ENCODE data around the gene PNPLA1. TPM values are rescaled to one million over a fixed set of nuclear protein-coding genes. Genes with fewer than 3 reads are reported as not detected.
A peak's percentile ranks its signal among the peaks of the same experiment; 100 is the strongest.

The PNPLA1 gene
- total and polyA plus RNA-seq, 7 donors: 0.04 to 0.05 TPM; not detected in 5

DNA sequence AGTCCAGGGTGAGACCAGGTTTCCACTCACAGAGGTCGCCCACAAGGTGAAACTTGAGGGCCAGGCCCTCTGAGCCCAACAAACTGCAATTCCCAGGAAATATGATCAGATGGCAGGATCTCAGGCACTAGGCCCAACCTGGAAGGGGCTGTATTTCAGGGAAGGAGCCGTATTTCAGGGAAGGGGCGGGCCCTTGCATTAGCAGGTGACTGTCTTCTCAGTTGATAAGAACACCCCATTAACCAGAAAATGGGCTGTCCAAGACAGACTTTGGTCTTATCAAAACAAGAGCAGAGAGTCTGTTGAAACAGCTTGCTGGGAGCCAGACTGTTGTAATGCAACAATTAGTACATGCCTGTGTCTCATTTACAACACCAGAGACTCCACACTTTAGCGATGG lies 77.8 kb downstream of the PNPLA1 start:
- no peak overlapping the region for H3K4me3 ChIP-seq
- intact Hi-C loops (cut with DNase I): no loop called here
- ATAC-seq (no peak), DNase-seq (no peak)
- no peaks in the 10 kb centered on the region for H3K4me1 ChIP-seq
- 88 to 94% (median 92%) methylated on average over 4 of the region's 4 CpGs for WGBS, 3 donors
- H3K27me3 ChIP-seq (ENCODE audit: insufficient read depth in 3 of 3, low read length in 2 of 3): peaks cover 0 to 20% (median 0%) of the 10 kb centered on the region in 3 donors
- H3K27ac ChIP-seq: no peak overlapping the region
- TF ChIP-seq, protein P1, sequence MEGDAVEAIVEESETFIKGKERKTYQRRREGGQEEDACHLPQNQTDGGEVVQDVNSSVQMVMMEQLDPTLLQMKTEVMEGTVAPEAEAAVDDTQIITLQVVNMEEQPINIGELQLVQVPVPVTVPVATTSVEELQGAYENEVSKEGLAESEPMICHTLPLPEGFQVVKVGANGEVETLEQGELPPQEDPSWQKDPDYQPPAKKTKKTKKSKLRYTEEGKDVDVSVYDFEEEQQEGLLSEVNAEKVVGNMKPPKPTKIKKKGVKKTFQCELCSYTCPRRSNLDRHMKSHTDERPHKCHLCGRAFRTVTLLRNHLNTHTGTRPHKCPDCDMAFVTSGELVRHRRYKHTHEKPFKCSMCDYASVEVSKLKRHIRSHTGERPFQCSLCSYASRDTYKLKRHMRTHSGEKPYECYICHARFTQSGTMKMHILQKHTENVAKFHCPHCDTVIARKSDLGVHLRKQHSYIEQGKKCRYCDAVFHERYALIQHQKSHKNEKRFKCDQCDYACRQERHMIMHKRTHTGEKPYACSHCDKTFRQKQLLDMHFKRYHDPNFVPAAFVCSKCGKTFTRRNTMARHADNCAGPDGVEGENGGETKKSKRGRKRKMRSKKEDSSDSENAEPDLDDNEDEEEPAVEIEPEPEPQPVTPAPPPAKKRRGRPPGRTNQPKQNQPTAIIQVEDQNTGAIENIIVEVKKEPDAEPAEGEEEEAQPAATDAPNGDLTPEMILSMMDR (IDR thresholded peaks at IDR 0.05): no peak
- H3K9me3 ChIP-seq: no peaks in the 10 kb centered on the region
- no peaks in the 10 kb centered on the region for H3K36me3 ChIP-seq (ENCODE audit: insufficient read depth in 1 of 2, low read depth in 1 of 2)

DNA sequence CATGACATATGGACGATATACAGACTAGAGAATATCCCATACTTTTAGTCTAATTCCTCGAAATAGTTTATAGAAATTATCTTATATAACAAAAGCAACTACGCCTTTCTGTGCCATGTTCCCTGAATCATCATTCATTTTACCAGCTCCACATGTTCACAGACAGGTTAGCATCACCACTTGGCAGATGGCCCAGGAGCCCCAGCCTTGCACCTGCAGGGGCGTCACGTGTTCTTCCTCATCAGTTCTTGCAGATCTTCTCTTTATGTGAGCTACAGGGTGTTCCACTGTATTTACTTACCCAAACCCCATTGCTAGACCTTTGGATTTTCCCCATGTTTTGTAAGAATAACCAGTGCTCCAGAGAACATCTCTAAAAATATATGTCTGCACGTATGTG lies 79.4 kb downstream of the PNPLA1 start:
- WGBS, 3 donors: 82 to 86% (median 84%) methylated on average over 6 of the region's 6 CpGs
- TF ChIP-seq, protein P1 (IDR thresholded peaks at IDR 0.05): no peak
- ATAC-seq: no peak
- Histone ChIP-seq H3K9me3 (no peaks in the 10 kb centered on the region), H3K27ac (no peak overlapping the region), H3K27me3 (ENCODE audit: insufficient read depth in 3 of 3, low read length in 2 of 3) (peaks cover 0 to 29% (median 0%) of the 10 kb centered on the region in 3 donors), H3K4me3 (no peak overlapping the region), H3K36me3 (ENCODE audit: insufficient read depth in 1 of 2, low read depth in 1 of 2) (no peaks in the 10 kb centered on the region), H3K4me1 (no peaks in the 10 kb centered on the region)
- intact Hi-C loops (cut with DNase I): no loop called here
- no peak for DNase-seq

- Histone ChIP-seq H3K36me3 (ENCODE audit: insufficient read depth in 1 of 2, low read depth in 1 of 2) (no peaks in the 10 kb centered on the region), H3K27ac (no peak overlapping the region), H3K4me1 (no peaks in the 10 kb centered on the region), H3K9me3 (no peaks in the 10 kb centered on the region), H3K4me3 (no peak overlapping the region), H3K27me3 (ENCODE audit: insufficient read depth in 3 of 3, low read length in 2 of 3) (peaks cover 0 to 26% (median 0%) of the 10 kb centered on the region in 3 donors)
- intact Hi-C loops (cut with DNase I): no loop called here
- whole genome bisulfite sequencing, 3 donors: 75 to 84% (median 77%) methylated on average over 4 of the region's 4 CpGs
- ATAC-seq (peak in 1 of 4 donors; percentile 46), DNase-seq (no peak)
- TF ChIP-seq, protein P1 (IDR thresholded peaks at IDR 0.05): no peak
Measured at GRCh38 chr6:36350082-36350481, 80.2 kb downstream of the PNPLA1 start.

- TF ChIP-seq, protein P1 (IDR thresholded peaks at IDR 0.05): no peak
- Histone ChIP-seq H3K4me3 (no peak overlapping the region), H3K4me1 (no peaks in the 10 kb centered on the region), H3K27me3 (ENCODE audit: insufficient read depth in 3 of 3, low read length in 2 of 3) (peaks cover 0 to 23% (median 0%) of the 10 kb centered on the region in 3 donors), H3K36me3 (ENCODE audit: insufficient read depth in 1 of 2, low read depth in 1 of 2) (no peaks in the 10 kb centered on the region), H3K27ac (no peak overlapping the region), H3K9me3 (no peaks in the 10 kb centered on the region)
- no peak for DNase-seq
- no peak for ATAC-seq
- intact Hi-C loops (cut with DNase I): no loop called here
- WGBS, 3 donors: 73 to 76% (median 74%) methylated on average over 15 of the region's 15 CpGs
Measured at GRCh38 chr6:36350681-36351571, 81.1 kb downstream of the PNPLA1 start.

All from psoas muscle (tissue), 8 donors.